A549 (cell line): ENCODE measurements around the gene MUC5AC. TPM values are rescaled to one million over a fixed set of nuclear protein-coding genes. Genes with fewer than 3 reads are reported as not detected.

ENCODE experiments used
- ATAC-seq, 2 experiments: fragments of 200-7000 bp in 1 of 2; fragments of >200 bp in 1 of 2; cut with Nextera tagmentation in 1 of 2; cut with Tn5 transposase in 1 of 2; 3 replicates each; pipeline versions ENCODE4 v1.8.0 to v1.9.1; 2018 to 2020; ENCODE audit warnings: mild to moderate bottlenecking in 1 of 2, moderate library complexity in 1 of 2
- CTCF ChIA-PET: fragments of 300-600 bp; sonication (Branson Sonifier 250); formaldehyde crosslinking; extraction: SDS; loops from one replicate; lab custom pipeline; 2021; ENCODE audit warnings: antibody characterized with exemption, inconsistent platforms; lab: Yijun Ruan, JAX
- POLR2A ChIA-PET: fragments of 350-600 bp; formaldehyde crosslinking; extraction: SDS; loops from one replicate; lab custom pipeline; 2021; ENCODE audit warnings: antibody characterized with exemption, inconsistent platforms; lab: Yijun Ruan, JAX
- DNase-seq, 2 experiments: peaks; one replicate each; pipeline versions ENCODE4 v3.0.0 to v3.0.0-alpha.2; 2011 to 2016; ENCODE audit warnings: low read depth in 1 of 2, low spot score in 1 of 2
- FAIRE-seq: peaks from 2 replicates; lab custom pipeline; 2011; peaks lifted over from hg19 to GRCh38; lab: Jason Lieb, UNC
- H3K27ac ChIP-seq, 2 experiments: fragments of >200 bp; sonication (Bioruptor Twin); formaldehyde crosslinking; 3 replicates each; pipeline ENCODE4 v1.5.1; 2016 to 2017
- H3K4me1 ChIP-seq: fragments of >200 bp; sonication (Bioruptor Twin); formaldehyde crosslinking; 3 replicates; pipeline ENCODE4 v1.6.1; 2016
- H3K4me2 ChIP-seq: fragments of >200 bp; sonication (Bioruptor Twin); formaldehyde crosslinking; 3 replicates; pipeline ENCODE4 v1.6.1; 2016
- H3K4me3 ChIP-seq: fragments of >200 bp; sonication (Bioruptor Twin); formaldehyde crosslinking; 3 replicates; pipeline ENCODE4 v1.5.1; 2016
- H3K9me3 ChIP-seq: fragments of >200 bp; sonication (Bioruptor Twin); formaldehyde crosslinking; 3 replicates; pipeline ENCODE4 v1.6.1; 2016
- ATOH8 ChIP-seq: fragments of 250-450 bp; sonication (Bioruptor Pico); IDR thresholded peaks from 2 replicates; pipeline ENCODE4 v1.5.0; 2020; ENCODE audit warnings: low read depth, mild to moderate bottlenecking, moderate library complexity
- CEBPB ChIP-seq, 2 experiments: fragments of >200 bp in 1 of 2; sonication (Bioruptor Twin) in 1 of 2; formaldehyde crosslinking in 1 of 2; IDR thresholded peaks; 2 replicates each; pipeline ENCODE4 v1.6.1; 2012 to 2016
- CTCF ChIP-seq: fragments of >200 bp; sonication (Bioruptor Twin); formaldehyde crosslinking; IDR thresholded peaks from 3 replicates; pipeline ENCODE4 v1.5.1; 2016
- E2F6 ChIP-seq: IDR thresholded peaks from 2 replicates; pipeline ENCODE4 v1.6.1; 2012; ENCODE audit warnings: low read depth, borderline replicate concordance
- EHF ChIP-seq: fragments of 250-450 bp; sonication (Bioruptor Pico); IDR thresholded peaks from 2 replicates; pipeline ENCODE4 v1.5.0; 2020; ENCODE audit warnings: mild to moderate bottlenecking
- HOXA7 ChIP-seq: fragments of 250-450 bp; sonication (Bioruptor Pico); IDR thresholded peaks from 2 replicates; pipeline ENCODE4 v1.5.0; 2020; ENCODE audit warnings: mild to moderate bottlenecking, moderate library complexity
- HOXB13 ChIP-seq: fragments of 250-450 bp; sonication (Bioruptor Pico); IDR thresholded peaks from 2 replicates; pipeline ENCODE4 v1.5.0; 2020; ENCODE audit warnings: low read depth, mild to moderate bottlenecking, moderate library complexity
- JUNB ChIP-seq: fragments of >200 bp; sonication (Bioruptor Twin); formaldehyde crosslinking; IDR thresholded peaks from 2 replicates; pipeline ENCODE4 v1.6.1; 2016
- KDM1A ChIP-seq: fragments of 200-600 bp; sonication (generic); IDR thresholded peaks from 2 replicates; pipeline ENCODE4 v1.6.1; 2016; ENCODE audit warnings: low read depth, mild to moderate bottlenecking
- NFE2L2 ChIP-seq: fragments of 150-350 bp; conservative IDR thresholded peaks from 2 replicates; pipeline ENCODE4 v1.6.1; 2014; ENCODE audit warnings: low read length
- PBX3 ChIP-seq: IDR thresholded peaks from 2 replicates; pipeline ENCODE4 v1.6.1; 2012
- POLR2A ChIP-seq: IDR thresholded peaks from 2 replicates; pipeline ENCODE4 v1.6.1; 2012; ENCODE audit warnings: mild to moderate bottlenecking, low read length
- RAD21 ChIP-seq, 2 experiments: fragments of >200 bp in 1 of 2; sonication (Bioruptor Twin) in 1 of 2; formaldehyde crosslinking in 1 of 2; IDR thresholded peaks in 1 of 2; conservative IDR thresholded peaks in 1 of 2; 2 replicates in 1 of 2; 3 replicates in 1 of 2; pipeline ENCODE4 v1.6.1; 2012 to 2018; ENCODE audit warnings: inconsistent platforms in 1 of 2
- REST ChIP-seq: fragments of 200-600 bp; sonication (generic); IDR thresholded peaks from 2 replicates; pipeline ENCODE4 v1.6.1; 2016; ENCODE audit warnings: antibody characterized with exemption, mild to moderate bottlenecking, moderate library complexity
- RFX5 ChIP-seq: fragments of 450-650 bp; IDR thresholded peaks from 2 replicates; pipeline ENCODE4 v1.7.1; 2014; ENCODE audit warnings: antibody characterized with exemption, mild to moderate bottlenecking, moderate library complexity
- SMC3 ChIP-seq: fragments of >200 bp; sonication (Bioruptor Twin); formaldehyde crosslinking; IDR thresholded peaks from 3 replicates; pipeline ENCODE4 v1.6.1; 2018; ENCODE audit warnings: inconsistent platforms
- ZC3H11A ChIP-seq: fragments of 450-650 bp; IDR thresholded peaks from 2 replicates; pipeline ENCODE4 v1.6.1; 2014; ENCODE audit warnings: antibody characterized with exemption, mild to moderate bottlenecking
- ZFP36 ChIP-seq: fragments of 450-650 bp; IDR thresholded peaks from 2 replicates; pipeline ENCODE4 v1.6.1; 2014; ENCODE audit warnings: borderline replicate concordance; ENCODE audit not compliant: partially characterized antibody
- WGBS: methylation state at CpG from one replicate; pipeline ENCODE4 v1.1.6; 2017; ENCODE audit errors: missing lambda C conversion rate; 5-methylcytosine and 5-hydroxymethylcytosine counted together
- polyA plus RNA-seq, 4 experiments: library from polyadenylated mRNA; depleted of rRNA in 3 of 4; stranded (reverse); fragments of >200 nt; fragmentation: RNase III in 1 of 4; extraction: RNeasy Plus Mini Kit Qiagen cat#74134 plus additional on column Dnase treatment in 1 of 4; gene quantifications; 2 replicates in 3 of 4; 3 replicates in 1 of 4; pipeline ENCODE4 v1.2.3, GENCODE V29; 2011 to 2017

MUC5AC gene
- polyA plus RNA-seq, 2 of the 4 experiments (the other 2 are of a cell fraction) = 0.18 to 7.4 TPM

GRCh38 chr11:1232883-1233321 lies 75.1 kb downstream of the MUC5AC start (continued):
- TF ChIP-seq REST (no peak), NFE2L2 (no peak), PBX3 (no peak), KDM1A (no peak), POLR2A (no peak), JUNB (no peak), ZFP36 (no peak), EHF (CRISPR knock-in tag) (no peak), RFX5 (no peak)

- ChIA-PET POLR2A (no interaction called here), CTCF (interaction anchor here (0.7 to 1.3 kb wide), 3 partner anchors 31 to 119 kb away, joined by 3 to 6 read pairs (median 5); no protein-coding TSS in a partner anchor)
- H3K4me1 ChIP-seq = 0 out of 3 replicates have a peak, but pooled peaks cover 8% of the 10 kb centered on the region
- ATAC-seq (peak in 1 of 2 experiments; percentile 49; a peak in 2 of 6 replicates), DNase-seq (no peak), FAIRE-seq (no peak)
- 17% methylated on average over 3 of the region's 21 CpGs for WGBS
- H3K4me3 ChIP-seq = no peak overlapping the region
- H3K9me3 ChIP-seq = no peaks in the 10 kb centered on the region
- TF ChIP-seq SMC3 = peak; percentile 60
- peak; percentile 43 for TF ChIP-seq CTCF
- no peak for TF ChIP-seq HOXA7 (CRISPR knock-in tag)
- TF ChIP-seq RAD21 (conservative IDR thresholded peaks at IDR 0.05 in 1 of 2, IDR thresholded peaks at IDR 0.05 in 1 of 2) = peak; percentile 57 to 61
- H3K27ac ChIP-seq = peak overlapping the region in 1 of 2 experiments; percentile 59; a peak in 3 of 6 replicates
- H3K4me2 ChIP-seq = no peak overlapping the region
Measured at GRCh38 chr11:1233351-1234053, 75.7 kb downstream of the MUC5AC start.

- POLR2A ChIA-PET = no interaction called here
- WGBS = 83% methylated on average over 7 of the region's 22 CpGs
- FAIRE-seq = no peak
Measured at GRCh38 chr11:1234054-1234720, 76.4 kb downstream of the MUC5AC start.

More at GRCh38 chr11:1234054-1234720, 76.4 kb downstream of the MUC5AC start:
- Histone ChIP-seq H3K4me2 (no peak overlapping the region), H3K9me3 (no peaks in the 10 kb centered on the region), H3K27ac (no peak overlapping the region; a peak in 1 of 6 replicates), H3K4me3 (no peak overlapping the region)
- no peak for DNase-seq
- no peak for ATAC-seq
- TF ChIP-seq PBX3 (no peak), RAD21 (conservative IDR thresholded peaks at IDR 0.05 in 1 of 2, IDR thresholded peaks at IDR 0.05 in 1 of 2) (no peak), HOXA7 (CRISPR knock-in tag) (no peak), ATOH8 (CRISPR knock-in tag) (no peak), E2F6 (no peak), ZC3H11A (no peak), CEBPB (IDR thresholded peaks at IDR 0.05) (no peak), HOXB13 (CRISPR knock-in tag) (no peak)
- TF ChIP-seq, all 56 proteins: peak for 0
- 0 out of 3 replicates have a peak, but pooled peaks cover 8% of the 10 kb centered on the region for H3K4me1 ChIP-seq
- CTCF ChIA-PET = interaction anchor here (0.7 to 1.8 kb wide), 3 partner anchors 32 to 120 kb away, joined by 3 to 8 read pairs (median 5); no protein-coding TSS in a partner anchor
